HG02763 (cell line): ENCODE measurements around the gene SMPD1.

Source experiments
- ATAC-seq: cut with Tn5 transposase; IDR thresholded peaks from one replicate; pipeline ENCODE4 v1.9.1; 2021; ENCODE audit warnings: mild to moderate bottlenecking, moderate library complexity; ENCODE audit not compliant: unreplicated experiment

The SMPD1 gene

GRCh38 chr11:6410695-6411430 lies 20.6 kb downstream of the SMPD1 start:
- ATAC-seq, result no peak

GRCh38 chr11:6411594-6412031 lies 21.3 kb downstream of the SMPD1 start:
- no peak for ATAC-seq

GRCh38 chr11:6413791-6414201 lies 23.5 kb downstream of the SMPD1 start:
- ATAC-seq, result no peak

- no peak for ATAC-seq
Measured at GRCh38 chr11:6414874-6415328, 24.6 kb downstream of the SMPD1 start.

- ATAC-seq, result no peak
Measured at GRCh38 chr11:6415797-6416196, 25.5 kb downstream of the SMPD1 start.

- ATAC-seq, result no peak
Measured at GRCh38 chr11:6417907-6418556, 27.8 kb downstream of the SMPD1 start.

- no peak for ATAC-seq
Measured at GRCh38 chr11:6418557-6419008, 28.3 kb downstream of the SMPD1 start.

- ATAC-seq, result peak; percentile 52
Measured at GRCh38 chr11:6419009-6419631, 28.8 kb downstream of the SMPD1 start, which contains the start of gene APBB1. Gene APBB1 (minus strand): TSS chr11:6419094. CDS start chr11:6411347, 7,747 bp downstream.

GRCh38 chr11:6420677-6421076 lies 30.4 kb downstream of the SMPD1 start:
- ATAC-seq, result no peak

GRCh38 chr11:6427516-6427915 lies 37.2 kb downstream of the SMPD1 start:
- no peak for ATAC-seq

- no peak for ATAC-seq
Measured at GRCh38 chr11:6431861-6432260, 41.6 kb downstream of the SMPD1 start.

- no peak for ATAC-seq
Measured at GRCh38 chr11:6433998-6434660, 43.9 kb downstream of the SMPD1 start.

GRCh38 chr11:6437423-6437822 lies 47.1 kb downstream of the SMPD1 start:
- no peak for ATAC-seq

GRCh38 chr11:6437993-6438392 lies 47.7 kb downstream of the SMPD1 start:
- ATAC-seq, result no peak

- no peak for ATAC-seq
Measured at GRCh38 chr11:6438979-6439571, 48.8 kb downstream of the SMPD1 start.

GRCh38 chr11:6440906-6441358 lies 50.7 kb downstream of the SMPD1 start, which contains the start of gene HPX:
Gene HPX (minus strand): TSS chr11:6440987. CDS start chr11:6440963, 24 bp downstream.
- no peak for ATAC-seq

GRCh38 chr11:6442441-6442840 lies 52.2 kb downstream of the SMPD1 start:
- ATAC-seq, result no peak

- ATAC-seq, result peak; percentile 77
Measured at GRCh38 chr11:6443269-6444003, 53.2 kb downstream of the SMPD1 start.
